ENCODE measurements around the gene DIO3. TPM values are rescaled to one million over a fixed set of nuclear protein-coding genes. Genes with fewer than 3 reads are reported as not detected.

DIO3 gene
- total RNA-seq, 1 experiment from 2014 or later, result not detected

DNA sequence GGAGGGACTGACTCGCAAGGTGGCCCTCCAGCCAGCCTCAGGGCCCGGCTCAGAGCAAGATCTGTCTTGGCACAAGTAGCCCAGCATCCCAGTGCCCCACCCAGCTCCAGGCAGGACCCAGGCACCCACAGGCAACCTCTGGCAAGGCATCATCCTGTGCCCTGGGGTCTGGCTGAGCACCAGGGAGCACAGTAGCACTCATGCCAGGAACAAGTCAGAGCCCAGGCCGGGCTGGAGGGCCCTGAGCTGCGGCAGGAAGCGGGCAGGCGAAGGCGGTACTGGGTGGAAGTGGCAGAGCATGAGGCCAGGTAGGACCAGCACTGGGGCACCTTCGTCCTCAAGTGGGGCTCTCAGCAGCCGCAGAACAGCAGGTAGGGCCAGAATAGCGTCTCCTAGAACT lies 5.2 kb upstream of the DIO3 start:
- no peak overlapping the region for H4K91ac ChIP-seq (ENCODE audit: insufficient read length, low read depth, low read length)
- H3K27me3 ChIP-seq (ENCODE audit: insufficient read depth, low read length), result peaks cover 23% of the 10 kb centered on the region

More for the DNA sequence above, 5.2 kb upstream of the DIO3 start:
- Histone ChIP-seq H3K23me2 (ENCODE audit: insufficient read length, low read depth, low read length, poor library complexity, severe bottlenecking) (no peaks in the 10 kb centered on the region), H2BK15ac (ENCODE audit: low read depth, low read length) (no peak overlapping the region), H4K8ac (replicated peaks; ENCODE audit: insufficient read length, low read depth, low read length) (no peak overlapping the region), H3K18ac (ENCODE audit: insufficient read length, low read depth, low read length) (no peak overlapping the region), H3K4me2 (ENCODE audit: insufficient read depth, insufficient read length, low read length) (no peak overlapping the region), H3K23ac (ENCODE audit: insufficient read length, low read depth, low read length) (no peak overlapping the region), H2BK20ac (ENCODE audit: low read depth, low read length, poor library complexity, severe bottlenecking) (no peak overlapping the region), H3K14ac (ENCODE audit: insufficient read depth, low read length) (no peak overlapping the region), H2BK12ac (ENCODE audit: insufficient read length, low read depth, low read length) (no peak overlapping the region), H3K4ac (ENCODE audit: low read depth, low read length) (no peak overlapping the region), H4K20me1 (ENCODE audit: control insufficient read depth, insufficient read depth, insufficient read length) (no peaks in the 10 kb centered on the region), H2AFZ (ENCODE audit: low read length) (no peak overlapping the region), H3K79me2 (ENCODE audit: insufficient read depth, low read length) (no peaks in the 10 kb centered on the region), H3K56ac (ENCODE audit: insufficient read length, low read depth, low read length) (no peak overlapping the region), H2BK120ac (ENCODE audit: low read depth, low read length, poor library complexity, severe bottlenecking) (no peak overlapping the region), H2AK5ac (ENCODE audit: insufficient read length, low read length) (no peak overlapping the region), H3K79me1 (ENCODE audit: insufficient read depth, low read depth, low read length, poor library complexity, severe bottlenecking) (no peaks in the 10 kb centered on the region), H3T11ph (ENCODE audit: low read length) (no peak overlapping the region), H3K4me1 (ENCODE audit: insufficient read depth, low read length) (no peaks in the 10 kb centered on the region), H3K27ac (ENCODE audit: insufficient read length, low read depth, low read length) (no peak overlapping the region), H2BK5ac (ENCODE audit: insufficient read length, low read length) (no peak overlapping the region), H4K5ac (ENCODE audit: insufficient read length, low read depth, low read length) (no peak overlapping the region), H3K9ac (ENCODE audit: extremely low read depth, insufficient read length, low read length) (no peak overlapping the region), H3K9me3 (ENCODE audit: control insufficient read depth, low read depth, low read length) (no peaks in the 10 kb centered on the region)
- no peak for DNase-seq
- no CpG with 5 or more reads among the region's 10 CpGs for WGBS (ENCODE audit: extremely low coverage, insufficient read length, low lambda C conversion rate)
- H3K36me3 Mint-ChIP-seq (ENCODE audit: insufficient read depth in 1 of 3, low read depth in 3 of 3), result peaks cover 0 to 2% (median 0%) of the 10 kb centered on the region in 3 experiments; a peak in 1 of 7 replicates
- no peaks in the 10 kb centered on the region for H3K4me1 Mint-ChIP-seq
- peaks cover 81% of the 10 kb centered on the region for H3K27me3 Mint-ChIP-seq (ENCODE audit: low read depth)
- no peak overlapping the region for H3K4me3 Mint-ChIP-seq
- TF ChIP-seq, protein P1, sequence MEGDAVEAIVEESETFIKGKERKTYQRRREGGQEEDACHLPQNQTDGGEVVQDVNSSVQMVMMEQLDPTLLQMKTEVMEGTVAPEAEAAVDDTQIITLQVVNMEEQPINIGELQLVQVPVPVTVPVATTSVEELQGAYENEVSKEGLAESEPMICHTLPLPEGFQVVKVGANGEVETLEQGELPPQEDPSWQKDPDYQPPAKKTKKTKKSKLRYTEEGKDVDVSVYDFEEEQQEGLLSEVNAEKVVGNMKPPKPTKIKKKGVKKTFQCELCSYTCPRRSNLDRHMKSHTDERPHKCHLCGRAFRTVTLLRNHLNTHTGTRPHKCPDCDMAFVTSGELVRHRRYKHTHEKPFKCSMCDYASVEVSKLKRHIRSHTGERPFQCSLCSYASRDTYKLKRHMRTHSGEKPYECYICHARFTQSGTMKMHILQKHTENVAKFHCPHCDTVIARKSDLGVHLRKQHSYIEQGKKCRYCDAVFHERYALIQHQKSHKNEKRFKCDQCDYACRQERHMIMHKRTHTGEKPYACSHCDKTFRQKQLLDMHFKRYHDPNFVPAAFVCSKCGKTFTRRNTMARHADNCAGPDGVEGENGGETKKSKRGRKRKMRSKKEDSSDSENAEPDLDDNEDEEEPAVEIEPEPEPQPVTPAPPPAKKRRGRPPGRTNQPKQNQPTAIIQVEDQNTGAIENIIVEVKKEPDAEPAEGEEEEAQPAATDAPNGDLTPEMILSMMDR (conservative IDR thresholded peaks at IDR 0.05), result no peak
- no peak overlapping the region for H3K27ac Mint-ChIP-seq
- peaks cover 0 to 2% of the 10 kb centered on the region in 2 experiments; a peak in 1 of 5 replicates for H3K9me3 Mint-ChIP-seq

Data from H9 (cell line).